PC-3 (cell line): ENCODE measurements around the gene LMAN2. TPM values are rescaled to one million over a fixed set of nuclear protein-coding genes. Genes with fewer than 3 reads are reported as not detected.
A peak's percentile ranks its signal among the peaks of the same experiment; 100 is the strongest.

Experiments
- ATAC-seq: fragments of 200-7000 bp; cut with Tn5 transposase; 2 replicates; pipeline ENCODE4 v1.9.1; 2020; ENCODE audit warnings: mild to moderate bottlenecking, moderate library complexity
- BruUV-seq: library from RNA; stranded (reverse); fragments of 400-500 nt; replicated peaks from 2 replicates; lab custom pipeline; 2021; lab: Mats Ljungman, UMichigan
- CTCF ChIA-PET: fragments of 300-600 bp; sonication (Branson Sonifier 250); formaldehyde crosslinking; loops from one replicate; lab custom pipeline; 2022; ENCODE audit warnings: antibody characterized with exemption; lab: Charles Lee
- POLR2A ChIA-PET: fragments of 300-600 bp; sonication (Branson Sonifier 250); formaldehyde crosslinking; loops from one replicate; lab custom pipeline; 2022; ENCODE audit warnings: antibody characterized with exemption; ENCODE audit not compliant: unreplicated experiment; lab: Charles Lee
- DNase-seq: peaks from one replicate; pipeline ENCODE4 v3.0.0-alpha.2; 2015
- H2AFZ ChIP-seq: fragments of 300-600 bp; sonication (generic); 2 replicates; pipeline ENCODE4 v1.6.0; 2016; ENCODE audit warnings: antibody characterized with exemption, low read length
- H3F3A ChIP-seq: fragments of 300-600 bp; sonication (generic); one replicate; pipeline ENCODE4 v1.6.0; 2017; ENCODE audit warnings: antibody characterized with exemption, low read length, control low read depth, mild to moderate bottlenecking; ENCODE audit not compliant: unreplicated experiment
- H3K27ac ChIP-seq: fragments of 300-600 bp; sonication (generic); 2 replicates; pipeline ENCODE4 v1.5.1; 2016; ENCODE audit warnings: mild to moderate bottlenecking, low read length
- H3K27me3 ChIP-seq: fragments of 300-600 bp; sonication (generic); 2 replicates; pipeline ENCODE4 v1.6.1; 2016; ENCODE audit warnings: low read length, mixed read lengths
- H3K36me3 ChIP-seq: fragments of 300-600 bp; sonication (generic); 2 replicates; pipeline ENCODE4 v1.6.1; 2016; ENCODE audit warnings: low read depth, mixed run types, low read length, mixed read lengths
- H3K4me1 ChIP-seq: fragments of 300-600 bp; sonication (generic); 2 replicates; pipeline ENCODE4 v1.5.1; 2016; ENCODE audit warnings: low read length; ENCODE audit not compliant: insufficient read depth
- H3K4me2 ChIP-seq: fragments of 300-600 bp; sonication (generic); 2 replicates; pipeline ENCODE4 v1.6.0; 2016; ENCODE audit warnings: low read length
- H3K4me3 ChIP-seq: fragments of 300-600 bp; sonication (generic); 2 replicates; pipeline ENCODE4 v1.5.1; 2016; ENCODE audit warnings: mild to moderate bottlenecking, low read length, mixed read lengths
- H3K79me2 ChIP-seq: fragments of 300-600 bp; sonication (generic); 2 replicates; pipeline ENCODE4 v1.6.1; 2017; ENCODE audit warnings: low read length, mixed read lengths
- H3K9ac ChIP-seq: fragments of 300-600 bp; sonication (generic); 2 replicates; pipeline ENCODE4 v1.6.0; 2016; ENCODE audit warnings: mild to moderate bottlenecking, low read length
- H3K9me2 ChIP-seq: fragments of 300-600 bp; sonication (generic); replicated peaks from 2 replicates; pipeline ENCODE4 v1.6.1; 2016; ENCODE audit warnings: mixed run types, low read length, mixed read lengths
- H3K9me3 ChIP-seq: fragments of 300-600 bp; sonication (generic); 2 replicates; pipeline ENCODE4 v1.6.1; 2016; ENCODE audit warnings: low read length, mixed read lengths
- H4K20me1 ChIP-seq: fragments of 300-600 bp; sonication (generic); 2 replicates; pipeline ENCODE4 v1.6.1; 2016; ENCODE audit warnings: low read length, mixed read lengths
- EZH2 ChIP-seq: fragments of 300-600 bp; sonication (generic); IDR thresholded peaks from one replicate; pipeline ENCODE4 v1.6.1; 2017; ENCODE audit warnings: antibody characterized with exemption, mild to moderate bottlenecking, low read length; ENCODE audit not compliant: unreplicated experiment
- EZH2phosphoT487 ChIP-seq: fragments of 300-600 bp; sonication (generic); IDR thresholded peaks from 2 replicates; pipeline ENCODE4 v1.6.1; 2018; ENCODE audit warnings: mild to moderate bottlenecking, antibody characterized with exemption, low read length, borderline replicate concordance
- intact Hi-C: fragments of 100-400 bp; cut with micrococcal nuclease; formaldehyde crosslinking; loops from 2 replicates; pipeline ENCODE4 v1.9.0; 2023
- total RNA-seq: library from RNA; depleted of rRNA; stranded (reverse); fragments of >200 nt; gene quantifications from 2 replicates; pipeline ENCODE4 v1.2.3, GENCODE V29; 2014
- TF ChIP-seq, protein P1 (sequence below): fragments of 300-600 bp; sonication (generic); conservative IDR thresholded peaks from 2 replicates; pipeline ENCODE4 v1.5.1; 2017; ENCODE audit warnings: antibody characterized with exemption, low read depth, mild to moderate bottlenecking, low read length

LMAN2 gene
- total RNA-seq, 1 experiment from 2014 or later, result 310 TPM

DNA sequence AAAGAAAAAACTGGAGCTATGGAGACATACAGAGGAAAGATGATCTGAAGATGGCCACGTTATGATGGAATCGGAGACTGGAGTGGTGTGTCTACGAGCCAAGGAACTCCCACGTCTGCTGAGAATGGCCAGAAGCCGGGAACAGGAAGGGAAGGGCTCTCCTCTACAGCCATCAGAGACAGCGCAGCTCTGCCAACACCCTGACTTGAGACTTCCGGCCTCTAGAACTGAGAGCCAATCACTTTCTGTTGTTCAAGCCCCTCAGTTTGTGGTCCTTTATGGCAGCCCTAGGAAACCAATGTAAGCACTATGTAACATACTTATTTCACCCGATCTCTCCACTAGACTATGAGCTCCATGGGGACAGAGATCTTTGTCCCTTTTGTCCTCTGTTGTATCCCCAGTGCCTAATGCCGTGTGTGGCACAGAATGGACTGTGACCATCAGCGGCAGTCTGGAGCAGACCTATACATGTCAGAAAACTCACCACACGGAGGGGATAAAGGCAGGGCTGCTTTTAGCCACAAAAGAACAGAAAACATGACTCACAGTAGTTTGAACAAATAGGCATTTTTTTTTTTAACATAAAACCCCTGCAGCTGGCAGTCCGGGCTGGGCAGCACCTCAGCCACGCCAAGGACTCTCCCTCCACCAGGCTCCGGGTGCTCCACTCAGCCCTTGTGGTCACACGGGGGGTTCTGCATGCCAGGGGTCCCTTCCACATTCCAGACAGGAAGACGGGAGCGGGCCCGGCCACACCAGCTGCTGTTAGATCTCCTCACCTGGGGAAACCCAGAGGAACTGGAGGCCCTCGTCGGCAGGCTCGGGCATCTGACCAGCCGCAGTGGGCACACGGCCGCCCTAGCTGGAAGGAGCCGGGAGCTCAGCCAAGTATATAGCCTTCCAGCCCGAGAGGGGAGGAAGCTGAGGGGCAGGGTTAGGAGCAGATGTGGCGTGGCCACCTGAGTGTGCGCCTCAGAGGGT, 23.6 kb downstream of the LMAN2 start:
- Histone ChIP-seq H3K4me3 (no peak overlapping the region), H3K79me2 (no peaks in the 10 kb centered on the region), H3K9ac (no peak overlapping the region), H3F3A (no peaks in the 10 kb centered on the region), H3K36me3 (no peaks in the 10 kb centered on the region), H4K20me1 (no peaks in the 10 kb centered on the region), H3K4me2 (peak overlapping the region; percentile 29; the same call in 1 of the 2 replicates), H3K27ac (no peak overlapping the region), H3K27me3 (no peaks in the 10 kb centered on the region), H3K9me3 (no peaks in the 10 kb centered on the region), H3K4me1 (peaks cover 20% of the 10 kb centered on the region), H2AFZ (no peak overlapping the region), H3K9me2 (no peaks in the 10 kb centered on the region)
- BruUV-seq, result no TSS peak
- ATAC-seq, result peak; percentile 87
- intact Hi-C loops, result no loop called here
- DNase-seq, result peak; percentile 71
- CTCF ChIA-PET, result interaction anchor here (0.6 to 1.2 kb wide), 3 partner anchors 21 to 55 kb away, joined by 3 to 11 read pairs (median 3); no protein-coding TSS in a partner anchor
- no peak for TF ChIP-seq EZH2
- TF ChIP-seq, protein P1, sequence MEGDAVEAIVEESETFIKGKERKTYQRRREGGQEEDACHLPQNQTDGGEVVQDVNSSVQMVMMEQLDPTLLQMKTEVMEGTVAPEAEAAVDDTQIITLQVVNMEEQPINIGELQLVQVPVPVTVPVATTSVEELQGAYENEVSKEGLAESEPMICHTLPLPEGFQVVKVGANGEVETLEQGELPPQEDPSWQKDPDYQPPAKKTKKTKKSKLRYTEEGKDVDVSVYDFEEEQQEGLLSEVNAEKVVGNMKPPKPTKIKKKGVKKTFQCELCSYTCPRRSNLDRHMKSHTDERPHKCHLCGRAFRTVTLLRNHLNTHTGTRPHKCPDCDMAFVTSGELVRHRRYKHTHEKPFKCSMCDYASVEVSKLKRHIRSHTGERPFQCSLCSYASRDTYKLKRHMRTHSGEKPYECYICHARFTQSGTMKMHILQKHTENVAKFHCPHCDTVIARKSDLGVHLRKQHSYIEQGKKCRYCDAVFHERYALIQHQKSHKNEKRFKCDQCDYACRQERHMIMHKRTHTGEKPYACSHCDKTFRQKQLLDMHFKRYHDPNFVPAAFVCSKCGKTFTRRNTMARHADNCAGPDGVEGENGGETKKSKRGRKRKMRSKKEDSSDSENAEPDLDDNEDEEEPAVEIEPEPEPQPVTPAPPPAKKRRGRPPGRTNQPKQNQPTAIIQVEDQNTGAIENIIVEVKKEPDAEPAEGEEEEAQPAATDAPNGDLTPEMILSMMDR, result peak; percentile 38; the same call in 1 of the 2 replicates
- no peak for TF ChIP-seq EZH2phosphoT487
- POLR2A ChIA-PET, result interaction anchor here (0.6 kb wide), 4 partner anchors 11 to 98 kb away, joined by 3 to 7 read pairs (median 4); partner anchors contain the start of gene GRK6

DNA sequence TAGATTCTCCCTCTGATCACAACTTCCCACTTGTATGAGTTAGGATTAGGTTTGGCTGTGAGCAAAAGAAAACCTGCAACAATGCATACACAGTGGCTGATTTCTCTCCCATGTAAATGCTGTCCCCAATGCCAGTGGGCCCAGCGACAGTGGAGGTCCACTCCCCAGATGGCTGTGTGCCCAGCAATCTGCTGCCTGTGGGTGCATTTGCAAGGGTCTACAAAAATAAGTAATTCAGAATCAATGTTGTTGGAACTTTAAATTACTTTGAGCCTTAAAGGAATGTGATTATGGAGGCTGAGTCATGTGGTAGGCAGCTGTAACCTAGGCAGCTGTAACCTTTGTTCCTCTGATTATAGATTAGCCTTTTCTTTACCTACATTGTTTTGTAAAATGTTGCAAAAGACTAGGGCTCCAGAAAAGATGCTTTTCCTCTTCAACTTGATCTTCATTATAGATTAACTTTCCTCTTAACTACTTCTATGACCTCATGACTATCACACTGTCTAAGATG, 25.5 kb downstream of the LMAN2 start:
- Histone ChIP-seq H3K4me1 (peaks cover 20% of the 10 kb centered on the region), H3K9me3 (no peaks in the 10 kb centered on the region), H3K27me3 (no peaks in the 10 kb centered on the region), H3K9ac (no peak overlapping the region), H3K4me3 (no peak overlapping the region), H2AFZ (no peak overlapping the region), H4K20me1 (no peaks in the 10 kb centered on the region), H3F3A (no peaks in the 10 kb centered on the region), H3K27ac (no peak overlapping the region), H3K4me2 (peak overlapping the region; percentile 40), H3K9me2 (no peaks in the 10 kb centered on the region), H3K36me3 (no peaks in the 10 kb centered on the region), H3K79me2 (no peaks in the 10 kb centered on the region)
- TF ChIP-seq, protein P1, result no peak
- no peak for TF ChIP-seq EZH2
- TF ChIP-seq EZH2phosphoT487, result no peak
- ChIA-PET POLR2A (no interaction called here), CTCF (no interaction called here)
- BruUV-seq, result no TSS peak
- ATAC-seq (peak; percentile 47), DNase-seq (peak; percentile 43)
- intact Hi-C loops, result no loop called here
